ACC112 (cell line): ENCODE results near the gene SEMA4C.
"Not testable (repeated sequence)": the region's sequence is repeated elsewhere in the genome, so short reads cannot be mapped to it uniquely, and the experiment has no call there.

Experiments used
- H2AFZ ChIP-seq: fragments of 200-600 bp; sonication (generic); one replicate; pipeline ENCODE4 v1.6.0; 2017; ENCODE audit warnings: antibody characterized with exemption, low read length; ENCODE audit not compliant: unreplicated experiment
- H3K27ac ChIP-seq: fragments of 200-600 bp; sonication (generic); 2 replicates; pipeline ENCODE4 v1.5.1; 2014; ENCODE audit warnings: low read depth, mild to moderate bottlenecking, antibody characterized with exemption, low read length, moderate library complexity
- H3K27me3 ChIP-seq: fragments of 200-600 bp; sonication (generic); 2 replicates; pipeline ENCODE4 v1.6.1; 2014; ENCODE audit warnings: mild to moderate bottlenecking, antibody characterized with exemption, low read length, moderate library complexity, mixed read lengths; ENCODE audit not compliant: insufficient read depth
- H3K36me3 ChIP-seq: fragments of 200-600 bp; sonication (generic); 2 replicates; pipeline ENCODE4 v1.6.1; 2016; ENCODE audit warnings: mild to moderate bottlenecking, antibody characterized with exemption, low read length, moderate library complexity, mixed read lengths; ENCODE audit not compliant: insufficient read depth
- H3K4me1 ChIP-seq: fragments of 200-600 bp; sonication (generic); one replicate; pipeline ENCODE4 v1.6.1; 2016; ENCODE audit warnings: low read length, mixed read lengths; ENCODE audit not compliant: insufficient read depth, unreplicated experiment, control insufficient read depth
- H3K4me3 ChIP-seq: fragments of 200-600 bp; sonication (generic); 2 replicates; pipeline ENCODE4 v1.5.1; 2014; ENCODE audit warnings: mild to moderate bottlenecking, low read depth, low read length
- H3K79me2 ChIP-seq: fragments of 200-600 bp; sonication (generic); one replicate; pipeline ENCODE4 v1.6.0; 2016; ENCODE audit warnings: low read length; ENCODE audit not compliant: control insufficient read depth, unreplicated experiment, insufficient read depth

Gene SEMA4C

DNA sequence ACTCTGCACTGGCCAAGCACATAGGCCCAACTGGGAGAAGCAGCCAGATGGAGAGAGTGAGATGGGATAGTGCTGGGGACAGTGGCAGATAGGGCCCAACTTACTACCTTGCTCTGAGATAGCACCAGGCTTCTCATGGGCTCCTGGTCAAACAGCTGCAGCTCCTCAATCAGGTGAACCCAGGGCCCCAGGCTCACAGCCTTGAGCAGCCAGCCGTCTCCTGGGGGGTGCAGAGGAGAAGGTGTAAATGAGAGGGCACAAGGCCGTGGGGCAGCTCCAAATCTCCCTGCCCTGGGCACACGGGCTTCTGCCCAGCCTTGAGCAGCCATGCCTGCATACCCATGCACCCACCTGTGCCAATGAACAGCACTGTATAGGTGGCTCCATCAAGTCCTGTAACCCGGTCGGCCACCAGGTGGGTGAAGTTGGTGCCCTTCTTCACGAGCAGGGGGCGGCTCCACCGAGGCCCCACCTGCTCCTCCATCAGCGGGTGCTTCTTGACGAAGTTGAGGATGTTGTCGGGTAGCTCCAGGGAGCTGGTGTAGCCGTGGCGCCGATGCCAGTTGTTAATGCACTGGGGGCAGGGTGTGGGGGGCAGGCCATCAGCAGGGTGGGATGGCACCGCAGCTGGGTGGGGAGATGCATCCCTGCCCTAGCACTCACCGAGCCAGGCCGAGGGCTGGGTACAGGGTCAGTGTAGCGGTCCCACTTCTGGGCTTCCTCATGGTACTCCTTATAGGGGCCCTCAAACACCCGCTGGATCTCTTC lies 6.1 kb downstream of the SEMA4C start:
- H3K4me3 ChIP-seq, result no peak overlapping the region
- no peaks in the 10 kb centered on the region for H3K27me3 ChIP-seq
- peaks cover 23% of the 10 kb centered on the region for H3K79me2 ChIP-seq
- H3K36me3 ChIP-seq, result peaks cover 13% of the 10 kb centered on the region; the same call in 1 of the 2 replicates
- H3K4me1 ChIP-seq, result peaks cover 13% of the 10 kb centered on the region
- no peak overlapping the region for H2AFZ ChIP-seq
- no peak overlapping the region for H3K27ac ChIP-seq

DNA sequence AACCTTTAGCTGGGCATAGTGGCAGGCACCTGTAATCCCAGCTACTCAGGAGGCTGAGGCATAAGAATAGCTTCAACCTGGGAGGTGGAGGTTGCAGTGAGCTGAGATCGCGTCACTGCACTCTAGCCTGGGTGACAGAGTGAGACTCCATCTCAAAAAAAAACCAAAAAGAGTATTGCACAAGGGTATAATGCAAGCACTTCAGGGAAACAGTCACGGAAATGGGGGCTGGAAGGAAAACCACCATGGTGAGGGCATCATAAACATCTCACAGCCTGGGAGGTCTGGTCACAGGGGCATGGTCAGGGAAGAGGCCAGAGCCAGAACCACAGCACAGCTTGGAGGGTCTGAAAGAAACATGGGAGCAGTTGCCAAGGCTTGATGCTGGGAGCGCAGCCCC lies 6.8 kb downstream of the SEMA4C start:
- Histone ChIP-seq H3K79me2 (peaks cover 19% of the 10 kb centered on the region), H3K4me1 (peaks cover 13% of the 10 kb centered on the region), H3K36me3 (peaks cover 13% of the 10 kb centered on the region; the same call in 1 of the 2 replicates)
- not testable (repeated sequence) for H3K27me3 ChIP-seq, H3K4me3 ChIP-seq, H3K27ac ChIP-seq, H2AFZ ChIP-seq

DNA sequence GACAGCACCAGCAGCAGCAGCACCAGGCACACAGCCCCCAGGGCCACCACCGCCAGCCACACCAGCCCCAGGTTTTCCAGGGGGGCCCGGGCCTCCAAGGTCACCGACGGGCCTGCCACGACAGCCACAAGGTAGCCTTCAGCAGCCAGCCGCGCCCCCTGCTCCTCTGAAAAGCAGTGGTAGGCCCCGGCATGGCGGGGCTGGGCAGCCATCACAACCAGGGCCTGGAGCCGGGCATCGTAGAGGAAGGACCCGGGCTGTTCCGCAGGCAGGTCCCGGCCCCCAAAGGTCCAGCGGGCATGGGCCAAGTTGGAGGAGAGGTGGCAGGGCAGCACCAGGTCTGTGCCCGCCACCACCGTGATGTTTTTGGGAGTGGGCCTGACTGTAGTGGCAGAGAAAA lies 8.8 kb downstream of the SEMA4C start:
- Histone ChIP-seq H3K4me3 (no peak overlapping the region), H3K79me2 (no peaks in the 10 kb centered on the region), H3K36me3 (peaks cover 13% of the 10 kb centered on the region; the same call in 1 of the 2 replicates), H3K4me1 (peaks cover 5% of the 10 kb centered on the region), H3K27me3 (no peaks in the 10 kb centered on the region), H3K27ac (no peak overlapping the region), H2AFZ (no peak overlapping the region)

- H2AFZ ChIP-seq, result no peak overlapping the region
- no peaks in the 10 kb centered on the region for H3K27me3 ChIP-seq
- H3K27ac ChIP-seq, result no peak overlapping the region
- peaks cover 5% of the 10 kb centered on the region for H3K4me1 ChIP-seq
- no peaks in the 10 kb centered on the region for H3K79me2 ChIP-seq
- H3K4me3 ChIP-seq, result no peak overlapping the region
- H3K36me3 ChIP-seq, result peaks cover 10% of the 10 kb centered on the region; the same call in 1 of the 2 replicates
Observed at GRCh38 chr2:96860065-96861029, 9.5 kb downstream of the SEMA4C start.

DNA sequence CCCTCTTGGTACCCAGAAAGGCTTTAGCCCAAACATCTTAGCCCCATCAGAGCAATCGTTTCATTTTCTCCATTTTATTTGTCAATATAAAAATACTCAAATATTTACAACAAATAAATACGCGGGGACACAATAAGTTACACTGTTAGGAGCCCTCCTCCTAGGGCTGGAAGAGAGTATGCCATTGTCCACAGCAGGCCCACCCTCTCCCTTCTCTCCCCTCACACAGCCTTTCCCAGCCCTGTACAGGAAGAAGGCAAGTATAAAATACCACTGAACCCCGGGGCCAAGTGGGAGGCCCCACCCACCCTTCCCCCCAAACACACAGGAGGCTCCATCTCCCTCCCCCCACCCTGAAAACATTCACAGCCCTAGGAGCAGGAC lies 10.2 kb downstream of the SEMA4C start:
- no peak overlapping the region for H3K27ac ChIP-seq
- peaks cover 5% of the 10 kb centered on the region for H3K4me1 ChIP-seq
- H3K4me3 ChIP-seq, result no peak overlapping the region
- H2AFZ ChIP-seq, result no peak overlapping the region
- H3K79me2 ChIP-seq, result no peaks in the 10 kb centered on the region
- H3K36me3 ChIP-seq, result peaks cover 8% of the 10 kb centered on the region; the same call in 1 of the 2 replicates
- H3K27me3 ChIP-seq, result no peaks in the 10 kb centered on the region

- peaks cover 8% of the 10 kb centered on the region; the same call in 1 of the 2 replicates for H3K36me3 ChIP-seq
- H3K79me2 ChIP-seq, result no peaks in the 10 kb centered on the region
- H3K27me3 ChIP-seq, result no peaks in the 10 kb centered on the region
- no peak overlapping the region for H2AFZ ChIP-seq
- H3K27ac ChIP-seq, result no peak overlapping the region
- H3K4me3 ChIP-seq, result peak overlapping the region; percentile 85; the same call in 1 of the 2 replicates
- H3K4me1 ChIP-seq, result peaks cover 5% of the 10 kb centered on the region
Observed at GRCh38 chr2:96859099-96859649, 10.7 kb downstream of the SEMA4C start.

DNA sequence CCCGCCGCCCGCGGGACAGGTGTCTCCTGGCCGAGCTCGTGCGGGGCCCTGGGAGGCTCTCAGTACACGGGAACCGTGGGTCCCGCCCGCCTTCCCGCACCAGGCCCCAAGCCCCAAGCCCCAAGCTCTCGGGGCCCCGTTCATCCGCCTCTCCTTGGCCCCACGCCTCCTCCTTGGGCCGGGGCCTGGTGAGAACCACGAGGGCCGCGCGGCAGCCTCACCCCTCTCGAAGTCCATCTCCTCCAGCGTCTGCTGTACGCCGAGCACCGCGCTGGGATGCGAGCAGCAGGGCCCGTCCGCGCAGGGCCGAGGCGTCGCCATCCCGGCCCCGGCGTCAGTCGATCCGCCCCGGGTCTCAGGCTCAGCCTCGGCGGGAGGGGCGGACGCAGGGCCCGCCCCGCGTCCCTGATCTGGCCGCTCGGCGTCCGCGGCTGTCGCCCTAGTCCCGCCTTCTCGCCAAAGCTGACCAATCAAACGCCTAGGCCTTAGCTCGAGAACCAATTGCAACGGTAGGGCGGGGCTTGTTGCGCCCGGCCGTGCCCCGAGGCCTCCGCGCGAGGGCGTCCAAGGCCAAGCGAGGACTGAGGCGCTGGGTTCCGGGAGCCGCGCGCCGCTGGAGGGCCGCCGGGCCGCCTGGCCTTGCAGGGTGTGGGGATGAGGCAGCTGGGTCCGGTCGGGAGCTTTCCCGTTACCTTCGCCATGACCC lies 12.1 kb downstream of the SEMA4C start, which contains the start of gene ANKRD39:
ANKRD39 (minus strand) TSS at position 350 of the 706 bp plus-strand sequence; CDS start at position 321, 29 bp downstream.
- H3K36me3 ChIP-seq, result no peaks in the 10 kb centered on the region
- H3K79me2 ChIP-seq, result no peaks in the 10 kb centered on the region
- H3K4me1 ChIP-seq, result peaks cover 5% of the 10 kb centered on the region
- H3K4me3 ChIP-seq, result peak within 1 kb of the TSS; percentile 85
- no peak within 1 kb of the TSS for H3K27ac ChIP-seq
- no peaks in the 10 kb centered on the region for H3K27me3 ChIP-seq
- peak within 1 kb of the TSS; percentile 82 for H2AFZ ChIP-seq

DNA sequence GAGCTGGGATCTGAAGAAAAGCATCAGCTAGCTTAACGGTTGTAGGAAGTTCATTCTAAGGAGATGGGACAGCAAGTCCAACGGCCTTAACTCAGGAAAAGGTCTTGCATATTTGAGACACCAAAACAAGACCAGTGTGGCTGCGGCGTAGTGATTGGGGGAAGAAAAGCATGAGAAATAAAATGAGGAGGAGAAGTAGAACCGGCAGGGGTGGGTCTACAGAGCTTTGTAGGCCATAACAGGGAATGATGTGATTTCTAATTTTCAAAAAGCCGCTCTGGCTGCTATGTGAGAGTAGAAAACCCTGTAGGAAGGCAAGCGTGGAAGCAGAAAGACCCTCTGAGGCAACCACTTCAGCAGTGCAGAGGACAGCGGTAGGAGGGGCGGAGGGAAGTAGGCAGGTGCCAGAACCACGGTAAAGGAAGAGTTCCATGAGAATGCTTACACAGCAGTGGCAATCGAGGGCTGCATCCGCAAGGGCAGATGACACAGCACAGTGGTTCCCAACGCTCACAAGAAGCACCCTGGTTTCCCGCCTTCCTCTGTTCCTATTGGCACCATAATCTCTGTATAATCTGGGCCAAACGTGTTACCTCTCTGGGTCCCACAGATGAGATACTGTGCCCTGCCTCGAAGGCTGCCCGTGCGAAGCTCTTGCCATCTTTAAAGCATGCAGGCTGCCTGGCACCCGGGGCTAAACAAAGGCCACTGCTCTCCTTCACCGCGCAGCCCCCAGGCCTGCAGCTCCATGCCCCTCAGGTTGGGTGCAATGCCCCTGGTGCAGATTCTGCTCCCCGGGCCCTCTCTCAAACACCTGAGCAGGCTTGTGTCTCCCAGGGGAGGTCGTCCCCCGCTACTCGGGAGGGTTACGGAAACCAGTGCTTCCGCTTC lies 12.9 kb downstream of the SEMA4C start:
- no peaks in the 10 kb centered on the region for H3K27me3 ChIP-seq
- peaks cover 5% of the 10 kb centered on the region for H3K4me1 ChIP-seq
- H3K36me3 ChIP-seq, result no peaks in the 10 kb centered on the region
- no peaks in the 10 kb centered on the region for H3K79me2 ChIP-seq
- no peak overlapping the region for H3K27ac ChIP-seq
- H3K4me3 ChIP-seq, result peak overlapping the region; percentile 85
- H2AFZ ChIP-seq, result peak overlapping the region; percentile 82

- H3K27me3 ChIP-seq, result no peaks in the 10 kb centered on the region
- H3K4me1 ChIP-seq, result peaks cover 5% of the 10 kb centered on the region
- H3K4me3 ChIP-seq, result no peak overlapping the region
- no peak overlapping the region for H2AFZ ChIP-seq
- no peaks in the 10 kb centered on the region for H3K36me3 ChIP-seq
- no peak overlapping the region for H3K27ac ChIP-seq
- no peaks in the 10 kb centered on the region for H3K79me2 ChIP-seq
Observed at GRCh38 chr2:96853321-96853720, 16.6 kb downstream of the SEMA4C start.
